Fibroblast of lung (primary cell): Measurements from ENCODE around the gene UCHL1. TPM values are rescaled to one million over a fixed set of nuclear protein-coding genes. Genes with fewer than 3 reads are reported as not detected.

Experiments
- DNase-seq, 2 donors: peaks; one replicate each; pipeline versions ENCODE4 v3.0.0 to v3.0.0-alpha.2; 2010; ENCODE audit warnings: low read depth in 2 of 2
- H2AFZ ChIP-seq: 2 replicates; pipeline ENCODE4 v1.5.1; 2012; ENCODE audit warnings: low read length, control low read depth, inconsistent platforms
- H3K27ac ChIP-seq: 2 replicates; pipeline ENCODE4 v1.5.1; 2011; ENCODE audit warnings: low read length, control low read depth; ENCODE audit not compliant: insufficient read depth
- H3K27me3 ChIP-seq: 2 replicates; pipeline ENCODE4 v1.5.1; 2011; ENCODE audit warnings: mild to moderate bottlenecking, low read length; ENCODE audit not compliant: control insufficient read depth, insufficient read depth
- H3K36me3 ChIP-seq: 2 replicates; pipeline ENCODE4 v1.5.1; 2011; ENCODE audit warnings: low read length; ENCODE audit not compliant: control insufficient read depth, insufficient read depth
- H3K4me1 ChIP-seq: 2 replicates; pipeline ENCODE4 v1.5.1; 2011; ENCODE audit warnings: low read length; ENCODE audit not compliant: control insufficient read depth, insufficient read depth; ENCODE audit errors: extremely low read depth
- H3K4me2 ChIP-seq: 2 replicates; pipeline ENCODE4 v1.5.1; 2011; ENCODE audit warnings: low read length, control low read depth; ENCODE audit not compliant: insufficient read depth; ENCODE audit errors: extremely low read depth
- H3K4me3 ChIP-seq, 4 experiments: fragments of 200-600 bp in 1 of 4; sonication (generic) in 1 of 4; replicated peaks in 1 of 4; 2 replicates each; pipeline ENCODE4 v1.5.1; 2011 to 2016; ENCODE audit warnings: low read length in 4 of 4, low read depth in 3 of 4, mild to moderate bottlenecking in 3 of 4, control low read depth in 2 of 4, inconsistent platforms in 1 of 4, mixed read lengths in 1 of 4; ENCODE audit not compliant: insufficient read depth in 1 of 4; ENCODE audit errors: control extremely low read depth in 1 of 4
- H3K79me2 ChIP-seq: 2 replicates; pipeline ENCODE4 v1.5.1; 2012; ENCODE audit warnings: mild to moderate bottlenecking, low read length, inconsistent platforms; ENCODE audit not compliant: control insufficient read depth, insufficient read depth
- H3K9ac ChIP-seq: 2 replicates; pipeline ENCODE4 v1.5.1; 2011; ENCODE audit warnings: mild to moderate bottlenecking, low read length, control low read depth; ENCODE audit not compliant: insufficient read depth
- H3K9me3 ChIP-seq: 2 replicates; pipeline ENCODE4 v1.5.1; 2012; ENCODE audit warnings: low read depth, low read length; ENCODE audit not compliant: control insufficient read depth, insufficient read depth
- H4K20me1 ChIP-seq: 2 replicates; pipeline ENCODE4 v1.5.1; 2011; ENCODE audit warnings: low read length; ENCODE audit not compliant: control insufficient read depth, insufficient read depth; ENCODE audit errors: extremely low read depth
- CTCF ChIP-seq, 2 donors: IDR thresholded peaks in 1 of 2; conservative IDR thresholded peaks in 1 of 2; 1 replicate in 1 of 2; 2 replicates in 1 of 2; pipeline ENCODE4 v1.5.1; 2011 to 2012; ENCODE audit warnings: low read length in 2 of 2, control low read depth in 1 of 2, inconsistent platforms in 1 of 2, low read depth in 1 of 2, mild to moderate bottlenecking in 1 of 2
- EZH2 ChIP-seq: IDR thresholded peaks from 2 replicates; pipeline ENCODE4 v1.5.1; 2012; ENCODE audit warnings: low read length, control low read depth, mild to moderate bottlenecking; ENCODE audit errors: missing control alignments
- polyA plus RNA-seq, 2 donors: library from polyadenylated mRNA; depleted of rRNA in 1 of 2; stranded (reverse) in 1 of 2; unstranded in 1 of 2; fragments of >200 nt; gene quantifications; 2 replicates each; pipeline ENCODE4 v1.2.1, GENCODE V29; 2011 to 2012; ENCODE audit warnings: missing spikeins in 1 of 2
- total RNA-seq: library from RNA; depleted of rRNA; stranded (reverse); fragments of >200 nt; gene quantifications from 2 replicates; pipeline ENCODE4 v1.2.1, GENCODE V29; 2014

The UCHL1 gene
- total and polyA plus RNA-seq, 2 donors (not counting 1 experiment from before 2014, with no cell fraction given): 397 to 491 TPM

- no peak overlapping the region for H3K27ac ChIP-seq
- no peaks in the 10 kb centered on the region for H4K20me1 ChIP-seq
- no peaks in the 10 kb centered on the region for H3K79me2 ChIP-seq
- H3K36me3 ChIP-seq: peaks cover 3% of the 10 kb centered on the region
- TF ChIP-seq EZH2 (no peak), CTCF (conservative IDR thresholded peaks at IDR 0.05 in 1 of 2, IDR thresholded peaks at IDR 0.05 in 1 of 2; ENCODE audit: low read depth in 1 of 2, low read length in 2 of 2) (no peak)
- H3K9me3 ChIP-seq: no peaks in the 10 kb centered on the region
- H2AFZ ChIP-seq: no peak overlapping the region
- no peak overlapping the region for H3K4me3 ChIP-seq
- no peak overlapping the region for H3K9ac ChIP-seq
- H3K4me1 ChIP-seq: no peaks in the 10 kb centered on the region
- no peak overlapping the region for H3K4me2 ChIP-seq
- H3K27me3 ChIP-seq: no peaks in the 10 kb centered on the region
- no peak for DNase-seq
Observed at GRCh38 chr4:41264212-41264611, 7.5 kb downstream of the UCHL1 start.

GRCh38 chr4:41267997-41268396 is 11.3 kb downstream of the UCHL1 start:
- peak in 1 of 2 donors; percentile 31 for DNase-seq
- Histone ChIP-seq H3K79me2 (no peaks in the 10 kb centered on the region), H3K4me1 (no peaks in the 10 kb centered on the region), H3K9me3 (no peaks in the 10 kb centered on the region), H4K20me1 (no peaks in the 10 kb centered on the region), H3K4me2 (no peak overlapping the region), H3K9ac (no peak overlapping the region), H3K27me3 (no peaks in the 10 kb centered on the region), H2AFZ (no peak overlapping the region), H3K27ac (no peak overlapping the region), H3K4me3 (no peak overlapping the region), H3K36me3 (no peaks in the 10 kb centered on the region)
- TF ChIP-seq CTCF (conservative IDR thresholded peaks at IDR 0.05 in 1 of 2, IDR thresholded peaks at IDR 0.05 in 1 of 2; ENCODE audit: low read depth in 1 of 2, low read length in 2 of 2): no peak

GRCh38 chr4:41268721-41269517 is 12.2 kb downstream of the UCHL1 start:
- Histone ChIP-seq H2AFZ (no peak overlapping the region), H3K27ac (no peak overlapping the region), H3K79me2 (no peaks in the 10 kb centered on the region), H3K36me3 (no peaks in the 10 kb centered on the region), H4K20me1 (no peaks in the 10 kb centered on the region), H3K4me2 (no peak overlapping the region), H3K4me3 (no peak overlapping the region), H3K4me1 (no peaks in the 10 kb centered on the region), H3K9ac (no peak overlapping the region), H3K27me3 (no peaks in the 10 kb centered on the region), H3K9me3 (no peaks in the 10 kb centered on the region)
- no peak for DNase-seq
- TF ChIP-seq CTCF (conservative IDR thresholded peaks at IDR 0.05 in 1 of 2, IDR thresholded peaks at IDR 0.05 in 1 of 2; ENCODE audit: low read depth in 1 of 2, low read length in 2 of 2) (no peak), EZH2 (no peak)
